Muscle layer of colon (tissue), 2 donors: Measurements from ENCODE around the gene UGT1A9.

Source experiments
- H3K27ac ChIP-seq: one replicate; pipeline ENCODE4 v1.7.0; 2013; ENCODE audit warnings: low read depth, mild to moderate bottlenecking, low read length, moderate library complexity
- H3K27me3 ChIP-seq, 2 donors: one replicate each; pipeline ENCODE4 v1.7.0; 2013; ENCODE audit warnings: low read length in 2 of 2, mild to moderate bottlenecking in 2 of 2; ENCODE audit not compliant: insufficient read depth in 2 of 2, control insufficient read depth in 1 of 2
- H3K36me3 ChIP-seq: one replicate; pipeline ENCODE4 v1.7.0; 2013; ENCODE audit warnings: mild to moderate bottlenecking, low read length; ENCODE audit not compliant: insufficient read depth
- H3K4me1 ChIP-seq: one replicate; pipeline ENCODE4 v1.7.0; 2013; ENCODE audit warnings: mild to moderate bottlenecking, low read length; ENCODE audit not compliant: insufficient read depth
- H3K4me3 ChIP-seq, 2 donors: one replicate each; pipeline ENCODE4 v1.7.0; 2013; ENCODE audit warnings: low read length in 2 of 2, low read depth in 1 of 2, mild to moderate bottlenecking in 1 of 2, moderate library complexity in 1 of 2
- H3K9ac ChIP-seq: one replicate; pipeline ENCODE4 v1.7.0; 2013; ENCODE audit warnings: low read length
- H3K9me3 ChIP-seq: one replicate; pipeline ENCODE4 v1.7.0; 2013; ENCODE audit warnings: mild to moderate bottlenecking, low read length
- donor health status: abdominal sarcoma.
- donor health status: Adenocarcinoma of cecum.

UGT1A9 gene

DNA sequence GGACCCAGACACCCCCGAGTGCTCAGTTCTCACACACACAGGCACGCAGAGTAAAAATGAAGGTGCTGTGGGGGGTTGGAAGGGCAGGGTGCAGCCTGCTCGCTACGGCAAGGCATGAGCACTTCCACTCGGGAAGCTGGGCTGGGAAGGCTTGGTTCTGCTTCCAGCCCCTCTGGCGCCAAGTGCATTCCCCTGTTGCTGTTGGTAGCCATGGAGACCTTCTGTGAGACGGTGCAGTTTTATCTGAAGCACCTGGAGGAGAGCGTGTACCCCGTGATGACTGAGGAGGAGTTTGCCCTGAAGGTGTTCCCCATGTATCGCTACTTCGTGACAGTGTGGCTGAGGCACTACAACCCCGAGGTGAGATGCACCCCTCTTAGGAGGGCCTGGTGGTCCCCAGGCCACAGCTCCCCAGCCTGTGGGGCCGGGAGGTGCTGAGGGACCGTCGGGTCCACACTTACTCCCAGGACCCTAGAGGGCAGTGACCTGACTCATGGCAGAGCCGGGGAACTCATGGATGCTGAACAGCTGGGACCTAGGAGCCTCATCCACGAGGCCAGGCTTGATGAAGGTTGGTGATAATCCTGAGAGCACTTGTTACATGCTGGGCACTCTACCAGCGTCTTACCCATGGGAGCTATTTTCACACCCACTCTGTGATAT lies 121.9 kb downstream of the UGT1A9 start:
- Histone ChIP-seq H3K27ac (no peak overlapping the region), H3K9ac (no peak overlapping the region), H3K4me1 (no peaks in the 10 kb centered on the region), H3K27me3 (no peaks in the 10 kb centered on the region), H3K4me3 (no peak overlapping the region), H3K9me3 (no peaks in the 10 kb centered on the region), H3K36me3 (no peaks in the 10 kb centered on the region)

GRCh38 chr2:233794128-233794658 lies 122.5 kb downstream of the UGT1A9 start:
- Histone ChIP-seq H3K27me3 (no peaks in the 10 kb centered on the region), H3K4me1 (no peaks in the 10 kb centered on the region), H3K4me3 (no peak overlapping the region), H3K9ac (no peak overlapping the region), H3K9me3 (no peaks in the 10 kb centered on the region), H3K36me3 (no peaks in the 10 kb centered on the region), H3K27ac (no peak overlapping the region)

DNA sequence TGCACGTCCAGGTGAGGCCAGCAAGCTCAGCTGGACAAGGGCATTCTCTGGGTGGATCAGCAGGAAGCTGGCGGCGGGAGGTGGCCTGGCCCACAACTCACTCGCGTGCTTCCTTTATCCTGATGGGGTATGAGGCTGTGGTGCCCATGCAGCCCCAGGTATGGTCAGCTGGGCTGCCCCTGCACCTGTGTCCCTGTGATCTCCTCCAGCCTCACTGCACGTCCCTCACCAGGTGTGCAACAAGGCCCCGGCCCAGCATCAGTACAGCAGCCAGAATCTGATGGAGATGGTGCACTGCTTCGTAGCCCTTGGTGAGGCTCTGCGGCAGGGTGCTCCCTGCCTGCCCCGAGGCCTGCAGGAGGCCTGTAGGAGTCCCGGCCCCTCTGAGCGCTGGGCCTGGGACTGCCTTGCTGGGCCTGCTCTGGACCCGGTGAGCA lies 124.1 kb downstream of the UGT1A9 start:
- Histone ChIP-seq H3K27me3 (no peaks in the 10 kb centered on the region), H3K9ac (no peak overlapping the region), H3K36me3 (no peaks in the 10 kb centered on the region), H3K4me1 (no peaks in the 10 kb centered on the region), H3K27ac (no peak overlapping the region), H3K9me3 (no peaks in the 10 kb centered on the region), H3K4me3 (no peak overlapping the region)

DNA sequence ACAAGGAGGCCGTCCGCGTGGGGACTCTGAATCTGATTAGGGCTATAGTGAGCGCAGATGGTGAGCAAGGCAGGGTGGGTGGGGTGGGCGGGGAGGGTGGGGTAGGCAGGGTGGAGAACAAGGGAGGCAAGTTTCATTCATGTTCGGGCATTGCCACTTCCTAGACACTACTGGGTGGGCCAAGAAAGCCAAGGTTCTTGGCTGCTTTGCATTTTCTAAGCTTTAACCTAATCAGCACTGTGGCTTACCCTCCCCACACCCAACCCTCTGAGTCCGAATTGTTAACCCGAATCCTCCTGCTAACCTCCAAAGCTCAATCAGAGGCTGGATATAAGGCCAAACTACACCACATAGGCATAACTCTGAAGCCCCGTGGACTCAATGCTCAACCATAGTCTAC lies 124.6 kb downstream of the UGT1A9 start:
- Histone ChIP-seq H3K27ac (no peak overlapping the region), H3K4me3 (no peak overlapping the region), H3K27me3 (no peaks in the 10 kb centered on the region), H3K4me1 (no peaks in the 10 kb centered on the region), H3K36me3 (no peaks in the 10 kb centered on the region), H3K9ac (no peak overlapping the region), H3K9me3 (no peaks in the 10 kb centered on the region)

GRCh38 chr2:233798335-233799086 lies 126.8 kb downstream of the UGT1A9 start:
- Histone ChIP-seq H3K27ac (no peak overlapping the region), H3K4me1 (no peaks in the 10 kb centered on the region), H3K27me3 (no peaks in the 10 kb centered on the region), H3K9me3 (no peaks in the 10 kb centered on the region), H3K9ac (no peak overlapping the region), H3K36me3 (no peaks in the 10 kb centered on the region), H3K4me3 (no peak overlapping the region)

GRCh38 chr2:233799087-233799665 lies 127.5 kb downstream of the UGT1A9 start:
- H3K27me3 ChIP-seq: no peaks in the 10 kb centered on the region
- H3K9me3 ChIP-seq: no peaks in the 10 kb centered on the region
- no peak overlapping the region for H3K27ac ChIP-seq
- no peak overlapping the region for H3K4me3 ChIP-seq
- H3K36me3 ChIP-seq: no peaks in the 10 kb centered on the region
- H3K9ac ChIP-seq: no peak overlapping the region
- H3K4me1 ChIP-seq: no peaks in the 10 kb centered on the region

DNA sequence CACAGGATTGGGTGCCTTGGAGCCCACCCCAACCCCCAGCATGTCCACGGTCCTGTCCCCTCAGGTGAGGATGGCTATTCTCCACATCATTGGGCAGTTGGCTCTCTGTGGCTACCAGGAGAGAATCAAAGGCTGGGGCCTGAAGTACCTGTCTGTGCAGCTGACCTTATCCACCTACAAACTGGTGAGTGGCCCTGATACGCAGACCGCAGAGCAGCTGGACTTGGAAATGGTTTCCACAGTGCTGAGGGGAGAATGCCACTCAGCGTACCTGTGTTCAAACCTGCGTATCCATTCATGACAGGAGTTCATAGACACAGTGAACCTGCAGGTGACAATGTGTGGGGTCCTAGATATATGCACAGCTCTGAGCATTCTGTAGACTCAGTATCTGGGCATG lies 128.0 kb downstream of the UGT1A9 start:
- H3K36me3 ChIP-seq: no peaks in the 10 kb centered on the region
- no peak overlapping the region for H3K4me3 ChIP-seq
- no peak overlapping the region for H3K9ac ChIP-seq
- no peak overlapping the region for H3K27ac ChIP-seq
- H3K4me1 ChIP-seq: no peaks in the 10 kb centered on the region
- H3K9me3 ChIP-seq: no peaks in the 10 kb centered on the region
- H3K27me3 ChIP-seq: no peaks in the 10 kb centered on the region

DNA sequence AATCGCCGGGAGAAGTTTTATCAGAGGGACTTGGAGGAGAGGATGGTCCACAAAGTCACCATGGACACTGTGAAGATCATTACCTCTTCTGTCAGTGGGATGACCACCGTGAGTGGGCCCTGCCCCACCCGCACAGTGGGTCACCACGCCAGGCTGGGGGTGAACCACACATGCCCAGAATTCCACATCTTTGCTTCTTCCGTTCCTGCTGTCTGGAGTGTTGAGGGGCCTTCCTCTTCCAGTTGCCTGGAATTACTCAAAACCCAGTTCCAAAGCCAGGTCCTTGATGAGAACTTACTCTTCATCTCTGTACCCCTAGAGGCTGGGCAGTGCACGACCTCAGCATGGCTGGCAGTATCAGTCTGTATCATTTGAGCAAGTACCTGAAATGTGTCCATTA lies 128.5 kb downstream of the UGT1A9 start:
- Histone ChIP-seq H3K27me3 (no peaks in the 10 kb centered on the region), H3K4me1 (no peaks in the 10 kb centered on the region), H3K27ac (no peak overlapping the region), H3K4me3 (no peak overlapping the region), H3K36me3 (no peaks in the 10 kb centered on the region), H3K9ac (no peak overlapping the region), H3K9me3 (no peaks in the 10 kb centered on the region)

GRCh38 chr2:233801357-233802131 lies 129.8 kb downstream of the UGT1A9 start:
- Histone ChIP-seq H3K36me3 (no peaks in the 10 kb centered on the region), H3K27ac (no peak overlapping the region), H3K4me3 (no peak overlapping the region), H3K4me1 (no peaks in the 10 kb centered on the region), H3K9me3 (no peaks in the 10 kb centered on the region), H3K27me3 (no peaks in the 10 kb centered on the region), H3K9ac (no peak overlapping the region)

DNA sequence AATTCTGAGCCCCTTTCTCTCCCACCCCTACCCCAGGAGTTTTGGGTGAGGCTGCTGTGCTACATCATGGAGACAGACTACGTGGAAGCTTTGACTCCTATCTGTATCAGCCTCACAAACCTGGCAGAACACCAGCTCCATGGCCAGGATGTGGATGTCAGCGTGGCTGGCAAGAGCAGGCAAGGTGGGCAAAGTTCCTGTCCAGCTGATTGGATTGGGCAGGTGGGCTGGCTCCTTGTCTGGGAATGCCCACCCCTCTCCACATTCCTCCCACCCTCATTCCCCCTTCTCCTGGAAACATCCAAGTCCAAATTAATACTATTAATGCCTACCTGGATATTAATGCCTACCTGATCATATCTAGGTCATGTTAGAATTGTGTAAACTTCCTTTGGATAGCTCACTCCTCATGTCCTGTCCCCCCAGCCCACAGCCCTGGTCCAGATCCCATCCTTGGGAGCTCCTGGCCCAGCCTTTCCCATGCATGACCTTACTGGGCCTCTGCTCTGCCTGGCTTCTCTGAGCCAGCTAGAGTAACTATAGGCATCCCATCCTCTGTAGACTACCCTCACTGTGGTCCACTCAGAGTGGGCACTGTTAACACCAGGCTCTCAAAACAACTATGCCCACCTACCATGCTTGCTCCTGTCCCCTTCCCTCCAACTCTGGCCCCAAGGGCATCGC lies 130.6 kb downstream of the UGT1A9 start:
- no peak overlapping the region for H3K9ac ChIP-seq
- H3K27me3 ChIP-seq: no peaks in the 10 kb centered on the region
- H3K36me3 ChIP-seq: no peaks in the 10 kb centered on the region
- H3K4me3 ChIP-seq: no peak overlapping the region
- H3K27ac ChIP-seq: no peak overlapping the region
- H3K9me3 ChIP-seq: no peaks in the 10 kb centered on the region
- no peaks in the 10 kb centered on the region for H3K4me1 ChIP-seq
